Lower lobe of right lung (tissue), 2 donors: Measurements from ENCODE around the gene FXYD2. TPM values are rescaled to one million over a fixed set of nuclear protein-coding genes. Genes with fewer than 3 reads are reported as not detected.

ENCODE experiments used
- ATAC-seq, 2 donors: fragments of 200-7000 bp; cut with Tn5 transposase; one replicate each; pipeline ENCODE4 v1.9.1; 2020 to 2022; ENCODE audit warnings: mild to moderate bottlenecking in 2 of 2, moderate library complexity in 2 of 2
- DNase-seq: peaks from one replicate; pipeline ENCODE4 v3.0.0-alpha.2; 2020
- H3K27ac ChIP-seq: fragments of 200-600 bp; one replicate; pipeline ENCODE4 v1.8.0; 2022
- H3K27me3 ChIP-seq: fragments of 200-600 bp; one replicate; pipeline ENCODE4 v1.8.0; 2022; ENCODE audit warnings: low read depth
- H3K36me3 ChIP-seq: fragments of 200-600 bp; one replicate; pipeline ENCODE4 v1.8.0; 2022; ENCODE audit warnings: mild to moderate bottlenecking
- H3K4me1 ChIP-seq: fragments of 200-600 bp; one replicate; pipeline ENCODE4 v1.8.0; 2022
- H3K4me3 ChIP-seq: fragments of 200-600 bp; one replicate; pipeline ENCODE4 v1.8.0; 2022; ENCODE audit warnings: mild to moderate bottlenecking
- H3K9me3 ChIP-seq: fragments of 200-600 bp; one replicate; pipeline ENCODE4 v1.8.0; 2022
- CTCF ChIP-seq: fragments of 200-600 bp; IDR thresholded peaks from one replicate; pipeline ENCODE4 v1.8.0; 2022; ENCODE audit warnings: antibody characterized with exemption, mild to moderate bottlenecking
- intact Hi-C: fragments of 100-400 bp; cut with DNase I; formaldehyde crosslinking; loops from one replicate; pipeline ENCODE4 v1.11.0; 2022
- total RNA-seq: library from RNA; stranded (reverse); fragmentation: NEBNext Ultra II Directional; extraction: Animal tissue kit (Norgen Biotek cat#: 25700); gene quantifications from one replicate; pipeline ENCODE4 v1.2.1, GENCODE V29; 2021
- donor health status: DM: no; HTN: yes; CAD: no; lungs with severe emphysema.

The FXYD2 gene
- total RNA-seq, 1 donor from 2014 or later: 2.8 TPM

GRCh38 chr11:117820071-117820470, 4.5 kb downstream of the FXYD2 start:
- peaks cover 71% of the 10 kb centered on the region for H3K4me1 ChIP-seq
- H3K4me3 ChIP-seq: no peak overlapping the region
- ATAC-seq (no peak), DNase-seq (no peak)
- no peaks in the 10 kb centered on the region for H3K9me3 ChIP-seq
- no peak for TF ChIP-seq CTCF
- no peaks in the 10 kb centered on the region for H3K27me3 ChIP-seq
- H3K27ac ChIP-seq: no peak overlapping the region
- no peaks in the 10 kb centered on the region for H3K36me3 ChIP-seq
- intact Hi-C loops: no loop called here

DNA sequence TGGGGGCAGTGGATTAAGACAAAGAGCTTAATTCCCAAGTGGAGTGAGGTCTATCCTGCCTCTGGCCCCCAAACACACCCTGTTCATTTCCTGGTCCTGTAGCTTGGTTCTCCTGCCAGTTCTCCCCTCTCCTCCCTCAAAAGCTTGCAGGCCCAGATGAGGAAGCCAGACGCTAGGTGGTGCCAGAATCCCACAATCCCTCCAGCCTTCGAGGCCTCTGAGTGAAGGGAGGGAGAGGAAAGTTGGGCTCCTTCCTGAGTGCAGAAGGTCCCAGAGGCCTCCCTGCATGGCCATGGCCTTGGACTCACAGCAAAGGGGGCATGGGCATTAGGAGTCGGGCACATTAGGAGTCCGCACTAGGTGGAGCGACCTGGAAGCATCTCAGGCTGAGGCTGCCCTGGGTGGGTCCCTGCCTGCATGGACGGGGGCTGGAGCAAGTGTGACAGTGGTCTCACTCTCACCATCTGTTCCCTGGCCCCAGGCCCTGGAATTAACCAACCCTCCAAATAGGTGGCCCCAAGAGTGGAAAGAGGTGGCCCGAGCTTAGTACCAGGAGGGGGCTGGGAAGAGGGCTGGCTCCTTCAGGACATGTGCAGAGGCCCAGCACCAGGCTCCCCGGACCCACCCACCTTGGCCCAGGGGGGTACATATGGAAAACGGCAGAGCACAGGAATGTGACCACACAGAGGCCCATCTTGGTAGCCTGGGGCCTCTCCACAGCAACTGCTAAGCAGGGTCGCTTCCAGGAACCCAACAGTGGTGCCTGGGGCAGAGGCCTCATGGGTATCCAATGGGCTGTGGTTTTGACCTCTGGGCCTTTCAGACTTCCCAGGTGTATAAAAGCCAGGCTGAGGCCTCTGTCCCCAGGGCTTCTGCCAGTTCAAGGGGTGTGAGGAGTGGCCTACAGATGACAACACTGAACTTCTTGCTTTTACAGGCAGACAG, 5.2 kb downstream of the FXYD2 start:
- ATAC-seq (peak; percentile 6 to 35), DNase-seq (peak; percentile 58)
- Histone ChIP-seq H3K4me1 (peaks cover 71% of the 10 kb centered on the region), H3K27ac (no peak overlapping the region), H3K27me3 (no peaks in the 10 kb centered on the region), H3K4me3 (no peak overlapping the region), H3K9me3 (no peaks in the 10 kb centered on the region), H3K36me3 (no peaks in the 10 kb centered on the region)
- TF ChIP-seq CTCF: peak; percentile 44
- intact Hi-C loops: no loop called here

DNA sequence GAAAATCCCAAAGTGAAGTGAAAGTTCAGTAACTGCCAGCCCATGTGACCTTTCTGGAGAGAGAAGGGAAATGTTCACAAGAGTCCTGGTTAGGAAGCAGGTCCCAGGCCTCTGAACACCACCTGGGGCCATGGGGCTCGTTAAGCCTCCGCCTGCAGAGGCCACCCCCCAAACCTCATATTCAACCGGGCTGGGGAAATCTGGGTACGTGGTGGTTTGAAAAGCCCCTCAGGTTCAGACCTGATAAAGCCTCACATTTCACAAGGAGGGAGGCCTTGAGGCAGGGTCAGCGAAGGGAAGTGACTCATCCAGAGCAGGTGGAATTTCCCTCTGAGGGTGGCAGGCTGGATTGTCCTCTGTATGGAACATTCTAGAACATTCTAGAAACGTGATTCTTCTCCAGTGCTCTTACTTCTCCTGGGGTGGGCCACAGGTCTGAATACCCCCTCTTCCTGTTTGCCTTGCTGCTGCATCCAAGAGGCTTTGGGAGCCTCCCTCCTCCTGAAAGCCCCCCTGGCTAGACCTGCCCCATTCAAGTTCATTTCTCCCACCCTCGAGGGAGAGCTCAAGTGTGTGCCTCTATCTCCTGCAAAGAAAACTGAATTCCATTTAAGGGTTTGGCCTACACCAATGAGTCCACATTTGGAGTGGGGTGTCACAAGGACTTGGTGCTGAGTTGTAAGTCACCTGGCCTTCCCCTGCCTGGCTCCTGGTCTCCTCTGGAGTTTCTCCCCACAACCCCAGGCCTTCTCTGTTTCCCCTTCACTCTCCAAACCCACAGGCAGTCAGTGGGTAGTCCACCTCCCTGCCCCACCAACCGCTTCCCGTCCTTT, 6.3 kb downstream of the FXYD2 start:
- peak; percentile 37 for TF ChIP-seq CTCF
- Histone ChIP-seq H3K9me3 (no peaks in the 10 kb centered on the region), H3K4me3 (no peak overlapping the region), H3K4me1 (peaks cover 62% of the 10 kb centered on the region), H3K36me3 (no peaks in the 10 kb centered on the region), H3K27ac (no peak overlapping the region), H3K27me3 (no peaks in the 10 kb centered on the region)
- intact Hi-C loops: no loop called here
- peak in 1 of 2 donors; percentile 8 for ATAC-seq
- DNase-seq: peak; percentile 17

GRCh38 chr11:117817368-117818040, 7.0 kb downstream of the FXYD2 start:
- TF ChIP-seq CTCF: peak; percentile 100
- intact Hi-C loops: no loop called here
- Histone ChIP-seq H3K4me1 (peaks cover 55% of the 10 kb centered on the region), H3K36me3 (no peaks in the 10 kb centered on the region), H3K27ac (peak overlapping the region; percentile 71), H3K4me3 (no peak overlapping the region), H3K9me3 (no peaks in the 10 kb centered on the region), H3K27me3 (no peaks in the 10 kb centered on the region)
- ATAC-seq (peak; percentile 73 to 81), DNase-seq (peak; percentile 83)

DNA sequence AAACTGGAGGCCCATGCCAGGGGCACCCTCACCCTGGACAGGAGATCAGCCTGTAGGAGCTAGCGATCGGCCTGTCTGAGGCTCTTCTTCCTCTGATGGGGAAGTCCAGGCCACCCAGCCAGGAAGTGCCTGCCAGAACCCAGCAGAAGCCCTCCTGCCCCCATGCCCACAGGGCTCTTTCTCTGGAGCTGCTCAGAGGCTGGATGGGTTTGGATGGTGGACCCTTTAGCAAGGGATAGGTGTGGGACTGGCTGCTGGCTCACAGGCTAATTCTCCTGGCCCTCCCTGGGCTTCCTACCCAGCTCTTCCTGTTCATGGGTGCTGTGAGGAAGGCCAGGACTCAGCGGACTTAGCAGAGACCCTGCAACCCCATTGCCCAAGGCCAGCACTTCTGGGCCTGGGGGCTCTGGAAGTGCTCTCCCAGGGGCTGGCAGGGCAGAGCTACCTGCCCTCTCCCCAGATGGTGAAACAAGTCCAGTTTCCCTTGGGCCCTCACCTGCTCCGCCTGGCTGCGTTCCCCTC, 7.6 kb downstream of the FXYD2 start:
- H3K36me3 ChIP-seq: no peaks in the 10 kb centered on the region
- intact Hi-C loops: no loop called here
- no peak for TF ChIP-seq CTCF
- H3K9me3 ChIP-seq: no peaks in the 10 kb centered on the region
- H3K27ac ChIP-seq: peak overlapping the region; percentile 71
- H3K4me3 ChIP-seq: no peak overlapping the region
- H3K4me1 ChIP-seq: peaks cover 52% of the 10 kb centered on the region
- no peaks in the 10 kb centered on the region for H3K27me3 ChIP-seq
- ATAC-seq: peak in 1 of 2 donors; percentile 5
- DNase-seq: peak; percentile 39
